D721Med (cell line): ENCODE measurements around the gene HMMR.
"Not testable (repeated sequence)": the region's sequence is repeated elsewhere in the genome, so short reads cannot be mapped to it uniquely, and the experiment has no call there.

ENCODE experiments used
- DNase-seq: peaks from one replicate; pipeline ENCODE4 v3.0.0; 2011; ENCODE audit warnings: low spot score; ENCODE audit not compliant: insufficient read length
- FAIRE-seq: peaks from 2 replicates; lab custom pipeline; 2011; peaks lifted over from hg19 to GRCh38; lab: Jason Lieb, UNC
- TF ChIP-seq, protein P1 (sequence below): IDR thresholded peaks from 2 replicates; pipeline ENCODE4 v1.5.1; 2012; ENCODE audit warnings: mild to moderate bottlenecking, control low read depth; ENCODE audit not compliant: insufficient read depth; ENCODE audit errors: missing control alignments

Gene HMMR

DNA sequence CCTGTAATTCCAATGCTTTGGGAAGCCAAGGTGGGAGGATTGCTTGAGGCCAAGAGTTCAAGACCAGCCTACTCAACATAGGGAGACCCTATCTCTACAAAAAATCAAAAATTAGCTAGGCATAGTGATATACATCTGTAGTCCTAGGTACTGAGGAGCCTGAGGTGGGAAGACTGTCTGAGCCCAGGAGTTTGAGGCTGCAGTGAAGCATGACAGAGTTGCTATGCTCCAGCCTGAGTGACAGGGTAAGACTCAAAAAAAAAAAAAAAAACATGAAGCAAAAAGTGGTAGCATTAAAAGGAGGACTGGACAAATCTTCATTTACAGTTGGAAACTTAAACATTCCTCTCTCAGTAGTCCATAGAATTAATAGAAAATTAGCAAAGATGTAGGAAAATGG is 13.2 kb upstream of the HMMR start:
- TF ChIP-seq, protein P1, sequence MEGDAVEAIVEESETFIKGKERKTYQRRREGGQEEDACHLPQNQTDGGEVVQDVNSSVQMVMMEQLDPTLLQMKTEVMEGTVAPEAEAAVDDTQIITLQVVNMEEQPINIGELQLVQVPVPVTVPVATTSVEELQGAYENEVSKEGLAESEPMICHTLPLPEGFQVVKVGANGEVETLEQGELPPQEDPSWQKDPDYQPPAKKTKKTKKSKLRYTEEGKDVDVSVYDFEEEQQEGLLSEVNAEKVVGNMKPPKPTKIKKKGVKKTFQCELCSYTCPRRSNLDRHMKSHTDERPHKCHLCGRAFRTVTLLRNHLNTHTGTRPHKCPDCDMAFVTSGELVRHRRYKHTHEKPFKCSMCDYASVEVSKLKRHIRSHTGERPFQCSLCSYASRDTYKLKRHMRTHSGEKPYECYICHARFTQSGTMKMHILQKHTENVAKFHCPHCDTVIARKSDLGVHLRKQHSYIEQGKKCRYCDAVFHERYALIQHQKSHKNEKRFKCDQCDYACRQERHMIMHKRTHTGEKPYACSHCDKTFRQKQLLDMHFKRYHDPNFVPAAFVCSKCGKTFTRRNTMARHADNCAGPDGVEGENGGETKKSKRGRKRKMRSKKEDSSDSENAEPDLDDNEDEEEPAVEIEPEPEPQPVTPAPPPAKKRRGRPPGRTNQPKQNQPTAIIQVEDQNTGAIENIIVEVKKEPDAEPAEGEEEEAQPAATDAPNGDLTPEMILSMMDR, result no peak
- no peak for FAIRE-seq
- DNase-seq, result no peak

DNA sequence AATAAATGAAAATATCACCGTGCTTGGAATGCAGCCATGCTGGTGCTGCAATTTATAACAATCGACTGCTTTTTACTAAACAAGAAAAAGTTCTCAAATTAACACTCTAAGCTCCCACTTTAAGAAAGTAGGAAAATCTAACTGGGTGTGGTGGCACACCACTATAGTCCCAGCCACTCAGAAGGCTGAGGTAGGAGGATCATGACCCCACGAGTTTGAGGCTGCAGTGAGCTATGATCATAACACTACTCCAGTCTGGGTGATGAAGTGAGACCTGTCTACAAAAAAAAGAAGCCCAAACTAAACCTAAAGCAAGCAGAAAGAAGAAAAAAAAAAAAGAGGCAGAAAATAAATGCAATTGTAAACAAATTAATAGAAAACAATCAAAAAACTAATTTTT is 12.6 kb upstream of the HMMR start:
- TF ChIP-seq, protein P1, result no peak
- DNase-seq (no peak), FAIRE-seq (no peak)

DNA sequence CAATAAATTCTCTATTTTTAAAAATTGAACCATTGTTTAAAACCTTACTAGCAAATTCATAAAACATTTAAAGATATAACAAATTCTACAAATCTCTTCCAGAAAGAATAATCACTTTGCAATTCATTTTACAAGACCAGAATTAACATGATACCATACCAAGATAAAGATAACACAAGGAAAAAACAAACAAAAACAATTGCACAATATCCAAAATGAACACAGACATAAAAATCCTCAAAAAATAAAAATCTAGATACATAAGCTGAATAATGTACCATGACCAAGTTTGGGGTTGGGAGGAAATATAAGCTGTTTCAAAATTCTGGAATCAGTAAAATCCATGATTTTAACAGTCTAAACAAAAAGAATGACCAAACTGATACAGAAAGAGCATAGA is 11.9 kb upstream of the HMMR start:
- no peak for FAIRE-seq
- TF ChIP-seq, protein P1, result no peak

DNA sequence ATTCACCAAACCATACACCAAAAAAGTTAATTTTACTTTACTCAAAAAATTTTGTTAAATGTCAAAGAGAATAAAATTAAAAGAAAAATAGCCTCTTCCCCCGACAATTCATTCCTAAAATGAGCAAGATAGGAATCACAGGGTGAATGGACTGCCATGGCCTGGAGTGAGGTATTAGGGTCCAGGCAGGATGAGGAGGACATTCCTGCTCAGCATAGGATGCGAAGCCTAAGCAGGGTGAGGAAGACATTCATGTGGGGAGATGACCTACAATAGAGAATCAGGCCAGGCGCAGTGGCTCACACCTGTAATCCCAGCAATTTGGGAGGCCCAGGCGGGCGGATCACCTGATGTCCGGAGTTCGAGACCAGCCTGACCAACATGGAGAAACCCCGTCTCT is 8.9 kb upstream of the HMMR start:
- FAIRE-seq, result no peak
- TF ChIP-seq, protein P1, result no peak

More for the DNA sequence above, 11.9 kb upstream of the HMMR start:
- DNase-seq, result no peak

DNA sequence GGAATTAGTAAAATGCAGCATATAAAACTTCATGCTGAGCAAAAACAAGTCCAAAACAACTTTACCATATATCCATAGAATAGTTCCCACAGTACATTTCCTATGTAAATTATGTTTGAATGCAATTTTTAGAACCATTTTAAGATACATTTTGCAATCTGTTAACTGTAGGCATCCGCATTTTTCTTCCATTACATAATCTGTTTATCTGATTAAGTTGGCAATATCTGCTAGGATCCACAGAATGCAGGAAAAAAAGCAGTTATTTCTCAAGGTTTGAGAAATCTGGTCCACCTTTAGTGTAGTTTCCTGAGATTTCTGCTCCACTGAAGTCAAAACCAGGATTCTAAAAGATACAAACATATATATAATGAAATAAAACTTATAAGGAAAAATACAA is 6.7 kb upstream of the HMMR start:
- no peak for FAIRE-seq
- TF ChIP-seq, protein P1, result no peak
- DNase-seq, result no peak

More for the DNA sequence above, 8.9 kb upstream of the HMMR start:
- DNase-seq, result no peak

DNA sequence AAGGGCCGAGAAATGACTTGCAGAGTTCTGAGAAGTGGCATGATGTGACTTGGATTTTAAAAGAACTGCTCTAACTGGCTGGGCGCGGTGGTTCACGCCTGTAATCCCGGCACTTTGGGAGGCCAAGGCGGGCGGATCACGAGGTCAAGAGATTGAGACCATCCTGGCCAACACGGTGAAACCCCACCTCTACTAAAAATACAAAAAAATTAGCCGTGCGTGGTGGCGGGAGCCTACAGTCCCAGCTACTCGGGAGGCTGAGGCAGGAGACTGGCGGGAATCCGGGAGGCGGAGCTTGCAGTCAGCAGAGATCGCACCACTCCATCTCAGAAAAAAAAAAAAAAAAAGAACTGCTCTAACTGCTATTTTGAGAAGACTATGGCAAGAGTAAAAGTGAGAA is 5.0 kb upstream of the HMMR start:
- not testable (repeated sequence) for FAIRE-seq, DNase-seq

DNA sequence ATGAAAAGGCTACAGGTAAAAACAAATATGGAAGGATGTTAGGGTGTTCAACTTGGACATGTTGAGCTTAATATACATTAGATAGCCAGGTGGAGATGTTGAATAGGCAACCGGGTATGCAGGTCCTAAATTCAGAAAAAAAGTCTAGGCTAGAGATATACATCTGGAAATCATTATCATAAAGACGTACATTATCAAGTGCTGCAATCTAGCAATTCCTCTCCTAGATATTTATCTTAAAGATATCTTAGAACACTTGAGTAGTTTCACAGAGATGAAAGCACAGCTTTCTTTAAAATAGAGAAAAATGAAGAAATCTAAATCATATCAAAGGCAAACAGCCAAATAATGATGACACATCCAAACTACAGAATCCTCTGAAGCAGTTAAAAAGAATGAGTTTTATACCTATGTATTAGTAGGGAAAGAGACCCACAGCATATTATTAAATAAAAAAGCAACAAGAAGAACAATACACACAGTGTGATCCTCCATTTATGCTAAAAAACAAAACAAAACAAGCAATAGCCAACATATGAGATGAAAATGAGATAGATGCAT is 4.3 kb upstream of the HMMR start:
- FAIRE-seq (no peak), DNase-seq (no peak)
- TF ChIP-seq, protein P1, result no peak

DNA sequence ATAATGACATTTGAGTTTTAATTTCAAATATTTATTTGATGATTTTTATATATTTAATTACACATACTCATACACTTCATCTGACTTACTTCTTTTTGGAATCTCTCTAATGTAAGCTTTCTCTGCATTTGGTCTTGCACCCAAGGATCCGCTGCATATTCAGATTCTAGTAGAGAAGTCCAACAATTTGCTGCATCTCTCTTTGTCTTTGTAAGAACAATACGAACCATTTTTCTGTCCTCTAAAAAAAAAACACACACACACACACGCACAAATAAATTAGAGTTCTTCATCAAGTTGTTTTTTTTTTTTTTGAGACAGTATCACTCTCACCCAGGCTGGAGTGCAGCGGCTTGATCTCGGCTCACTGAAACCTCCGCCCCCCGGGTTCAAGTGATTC is 3.6 kb upstream of the HMMR start:
- DNase-seq (no peak), FAIRE-seq (no peak)
- TF ChIP-seq, protein P1, result no peak
